Mammary epithelial cell (primary cell): Measurements from ENCODE around the gene EPB41L2.
"Not testable (repeated sequence)": the region's sequence is repeated elsewhere in the genome, so short reads cannot be mapped to it uniquely, and the experiment has no call there.

Experiments
- CTCF ChIP-seq, 2 donors: IDR thresholded peaks in 1 of 2; conservative IDR thresholded peaks in 1 of 2; 2 replicates each; pipeline ENCODE4 v1.5.1; 2011 to 2012; ENCODE audit warnings: inconsistent platforms in 2 of 2, low read length in 2 of 2, mild to moderate bottlenecking in 2 of 2, control low read depth in 1 of 2, low read depth in 1 of 2; ENCODE audit not compliant: insufficient read depth in 1 of 2; ENCODE audit errors: extremely low read depth in 1 of 2
- EZH2 ChIP-seq: IDR thresholded peaks from 2 replicates; pipeline ENCODE4 v1.6.1; 2012; ENCODE audit warnings: low read length, inconsistent platforms, borderline replicate concordance

DNA sequence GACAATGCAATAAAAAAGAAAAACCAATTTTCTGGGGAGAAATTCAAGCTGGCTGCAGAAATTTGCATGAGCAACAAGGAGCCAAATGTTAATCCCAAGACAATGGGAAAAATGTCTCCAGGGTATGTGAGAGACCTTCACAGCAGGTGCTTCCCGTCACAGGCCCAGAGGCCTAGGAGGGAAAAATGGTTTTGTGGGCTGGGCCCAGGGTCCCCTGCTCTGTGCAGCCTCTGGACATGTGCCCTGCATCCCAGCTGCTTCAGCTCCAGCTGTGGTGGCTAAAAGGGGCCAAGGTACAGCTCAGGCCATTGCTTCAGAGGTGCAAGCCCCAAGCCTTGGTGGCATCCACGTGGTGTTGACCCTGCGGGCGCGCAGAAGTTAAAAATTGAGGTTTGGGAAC, 55.1 kb downstream of the EPB41L2 start:
- not testable (repeated sequence) for TF ChIP-seq CTCF (conservative IDR thresholded peaks at IDR 0.05 in 1 of 2, IDR thresholded peaks at IDR 0.05 in 1 of 2; ENCODE audit: extremely low read depth in 1 of 2, insufficient read depth in 1 of 2, low read depth in 1 of 2, low read length in 2 of 2); EZH2
